HepG2 (cell line): ENCODE measurements around the gene TLN1. TPM values are rescaled to one million over a fixed set of nuclear protein-coding genes. Genes with fewer than 3 reads are reported as not detected.

Source experiments
- ATAC-seq: fragments of 200-7000 bp; cut with Tn5 transposase; 3 replicates; pipeline ENCODE4 v1.9.1; 2020; ENCODE audit warnings: mild to moderate bottlenecking, moderate library complexity
- BruUV-seq: library from RNA; stranded (reverse); fragments of 400-500 nt; replicated peaks from 2 replicates; lab custom pipeline; 2021; lab: Mats Ljungman, UMichigan
- CTCF ChIA-PET: fragments of 300-600 bp; formaldehyde crosslinking; extraction: SDS; loops from one replicate; lab custom pipeline; 2021; ENCODE audit warnings: low total read pairs, inconsistent platforms, low intra/inter-chr PET ratio; lab: Yijun Ruan, JAX
- POLR2A ChIA-PET: fragments of 350-600 bp; sonication (Branson Sonifier 250); formaldehyde crosslinking; loops from one replicate; lab custom pipeline; 2020; ENCODE audit warnings: antibody characterized with exemption, inconsistent platforms; lab: Yijun Ruan, JAX
- DNase-seq: peaks from one replicate; pipeline ENCODE4 v3.0.0-alpha.2; 2015; ENCODE audit warnings: low spot score
- FAIRE-seq: peaks from 3 replicates; lab custom pipeline; 2011; peaks lifted over from hg19 to GRCh38; lab: Jason Lieb, UNC
- H2AFZ ChIP-seq: one replicate; pipeline ENCODE4 v1.6.1; 2011; ENCODE audit warnings: low read length, inconsistent platforms
- H3K27ac ChIP-seq: fragments of 300-600 bp; 3 replicates; pipeline ENCODE4 v1.8.0; 2011; ENCODE audit warnings: mixed run types, mild to moderate bottlenecking, mixed read lengths, low read length, inconsistent platforms; ENCODE audit not compliant: insufficient read depth; ENCODE audit errors: extremely low read length
- H3K27me3 ChIP-seq, 2 experiments: fragments of 200-600 bp in 1 of 2; 2 replicates in 1 of 2; 3 replicates in 1 of 2; pipeline versions ENCODE4 v1.6.0 to v1.8.0; 2011; ENCODE audit warnings: low read length in 2 of 2, mild to moderate bottlenecking in 2 of 2, moderate library complexity in 2 of 2, inconsistent platforms in 1 of 2; ENCODE audit not compliant: insufficient read depth in 2 of 2, control insufficient read depth in 1 of 2
- H3K36me3 ChIP-seq, 2 experiments: fragments of 200-600 bp in 1 of 2; replicated peaks in 1 of 2; 2 replicates in 1 of 2; 3 replicates in 1 of 2; pipeline versions ENCODE4 v1.5.1 to v1.8.0; 2011; ENCODE audit warnings: low read length in 2 of 2, inconsistent platforms in 1 of 2; ENCODE audit not compliant: insufficient read depth in 2 of 2, control insufficient read depth in 1 of 2
- H3K4me1 ChIP-seq: 2 replicates; pipeline ENCODE4 v1.5.1; 2012; ENCODE audit warnings: low read length, inconsistent platforms; ENCODE audit not compliant: insufficient read depth
- H3K4me2 ChIP-seq: 2 replicates; pipeline ENCODE4 v1.6.0; 2011; ENCODE audit warnings: low read depth, low read length, inconsistent platforms
- H3K4me3 ChIP-seq, 3 experiments: fragments of 200-600 bp in 1 of 3; sonication (generic), shearing (Covaris generic) in 1 of 3; replicated peaks in 1 of 3; 2 replicates each; pipeline ENCODE4 v1.5.1; 2011 to 2016; ENCODE audit warnings: low read length in 3 of 3, inconsistent platforms in 2 of 3, low read depth in 2 of 3, mild to moderate bottlenecking in 2 of 3, control low read depth in 1 of 3, mixed read lengths in 1 of 3; ENCODE audit not compliant: insufficient read depth in 1 of 3
- H3K79me2 ChIP-seq: one replicate; pipeline ENCODE4 v1.6.1; 2011; ENCODE audit warnings: low read length, inconsistent platforms; ENCODE audit not compliant: insufficient read depth
- H3K9ac ChIP-seq: 2 replicates; pipeline ENCODE4 v1.6.0; 2011; ENCODE audit warnings: mild to moderate bottlenecking, low read depth, low read length, inconsistent platforms; ENCODE audit not compliant: insufficient read depth
- H3K9me3 ChIP-seq: 2 replicates; pipeline ENCODE4 v1.5.1; 2012; ENCODE audit warnings: mild to moderate bottlenecking, low read length
- H4K20me1 ChIP-seq: 2 replicates; pipeline ENCODE4 v1.6.0; 2011; ENCODE audit warnings: inconsistent platforms, mild to moderate bottlenecking, low read length, moderate library complexity; ENCODE audit not compliant: insufficient read depth
- CBX2 ChIP-seq, 2 experiments: fragments of 200-600 bp in 1 of 2; sonication (generic); formaldehyde crosslinking in 1 of 2; IDR thresholded peaks; 2 replicates each; pipeline versions ENCODE4 v1.7.0 to v1.8.1; 2018 to 2022; ENCODE audit warnings: low read depth in 2 of 2, low read length in 1 of 2, mild to moderate bottlenecking in 1 of 2, missing genetic modification reagents in 1 of 2
- DPF2 ChIP-seq: sonication (generic); formaldehyde crosslinking; IDR thresholded peaks from 2 replicates; pipeline ENCODE4 v1.4.0; 2020; ENCODE audit warnings: mild to moderate bottlenecking, low read depth, missing genetic modification reagents, borderline replicate concordance
- FOXC1 ChIP-seq: sonication (generic); formaldehyde crosslinking; IDR thresholded peaks from 2 replicates; pipeline ENCODE4 v1.8.0; 2022; ENCODE audit warnings: mild to moderate bottlenecking, missing genetic modification reagents, borderline replicate concordance
- JUNB ChIP-seq: sonication (generic); formaldehyde crosslinking; IDR thresholded peaks from 2 replicates; pipeline ENCODE4 v1.8.0; 2022; ENCODE audit warnings: missing genetic modification reagents, mild to moderate bottlenecking, borderline replicate concordance
- MBD4 ChIP-seq: IDR thresholded peaks from 2 replicates; pipeline ENCODE4 v1.6.1; 2012; ENCODE audit warnings: low read length, inconsistent platforms, borderline replicate concordance
- NFIC ChIP-seq: IDR thresholded peaks from 2 replicates; pipeline ENCODE4 v1.6.1; 2012; ENCODE audit warnings: mild to moderate bottlenecking, low read length, inconsistent platforms
- ZBTB20 ChIP-seq: sonication (generic); formaldehyde crosslinking; IDR thresholded peaks from 2 replicates; pipeline ENCODE4 v1.8.1; 2023; ENCODE audit warnings: missing genetic modification reagents, low read depth, mild to moderate bottlenecking, borderline replicate concordance
- ZNF234 ChIP-seq: sonication (generic); formaldehyde crosslinking; conservative IDR thresholded peaks from 2 replicates; pipeline ENCODE4 v1.5.1; 2020; ENCODE audit warnings: mild to moderate bottlenecking, missing genetic modification reagents
- ZNF350 ChIP-seq: sonication (generic); formaldehyde crosslinking; IDR thresholded peaks from 2 replicates; pipeline ENCODE4 v1.4.0; 2020; ENCODE audit warnings: mild to moderate bottlenecking, low read depth, missing genetic modification reagents, borderline replicate concordance
- ZNF441 ChIP-seq: sonication (generic); formaldehyde crosslinking; IDR thresholded peaks from 2 replicates; pipeline ENCODE4 v1.7.0; 2021; ENCODE audit warnings: missing genetic modification reagents, borderline replicate concordance
- ZNF543 ChIP-seq: sonication (generic); formaldehyde crosslinking; IDR thresholded peaks from 2 replicates; pipeline ENCODE4 v1.4.0; 2020; ENCODE audit warnings: mild to moderate bottlenecking, missing genetic modification reagents
- ZNF720 ChIP-seq: sonication (generic); formaldehyde crosslinking; IDR thresholded peaks from 2 replicates; pipeline ENCODE4 v1.4.0; 2020; ENCODE audit warnings: missing genetic modification reagents
- ZNF724P ChIP-seq: sonication (generic); formaldehyde crosslinking; IDR thresholded peaks from 2 replicates; pipeline ENCODE4 v1.8.0; 2022; ENCODE audit warnings: missing genetic modification reagents, borderline replicate concordance
- ZNF780A ChIP-seq: sonication (generic); formaldehyde crosslinking; IDR thresholded peaks from 2 replicates; pipeline ENCODE4 v1.8.0; 2022; ENCODE audit warnings: mild to moderate bottlenecking, missing genetic modification reagents, moderate library complexity
- WGBS: methylation state at CpG from one replicate; pipeline ENCODE4 v1.1.6; 2017; ENCODE audit warnings: low lambda C conversion rate; 5-methylcytosine and 5-hydroxymethylcytosine counted together
- in situ Hi-C: cut with HindIII; loops from 2 replicates; pipeline ENCODE4 v1.10.0; 2017; ENCODE audit warnings: low pct_unique_long_range_greater_than_20kb; ENCODE audit not compliant: extremely low pct_ligation_motif_present
- intact Hi-C: fragments of 100-400 bp; cut with micrococcal nuclease; formaldehyde crosslinking; loops from one replicate; pipeline ENCODE4 v1.10.0; 2022; ENCODE audit not compliant: unreplicated experiment
- polyA plus RNA-seq, 8 experiments: library from polyadenylated mRNA; depleted of rRNA in 3 of 8; stranded (reverse) in 7 of 8; unstranded in 1 of 8; fragments of >200 nt; fragmentation: Illumina TruSeq in 4 of 8; extraction: Trizol in 4 of 8; gene quantifications; 2 replicates each; pipeline versions ENCODE4 v1.2.1 to v1.2.3, GENCODE V29; 2011 to 2016; ENCODE audit warnings: low read depth in 4 of 8, missing spikeins in 1 of 8, mixed read lengths in 1 of 8; ENCODE audit not compliant: insufficient read depth in 1 of 8
- total RNA-seq, 5 experiments: library from RNA; depleted of rRNA; stranded (reverse); fragments of >200 nt; fragmentation: Illumina TruSeq; extraction: Trizol; gene quantifications; 2 replicates each; pipeline ENCODE4 v1.2.3, GENCODE V29; 2016; ENCODE audit warnings: low read depth in 1 of 5
- TF ChIP-seq, protein P1 (sequence below): sonication (generic); formaldehyde crosslinking; IDR thresholded peaks from 2 replicates; pipeline ENCODE4 v1.4.0; 2020; ENCODE audit warnings: missing genetic modification reagents; ENCODE audit errors: not compliant biosample characterization
- TF ChIP-seq, protein P2 (sequence below): sonication (generic); formaldehyde crosslinking; IDR thresholded peaks from 2 replicates; pipeline ENCODE4 v1.4.0; 2020; ENCODE audit warnings: missing genetic modification reagents
- TF ChIP-seq, protein P3 (sequence below): sonication (generic); formaldehyde crosslinking; IDR thresholded peaks from 2 replicates; pipeline ENCODE4 v1.4.0; 2020; ENCODE audit warnings: missing genetic modification reagents

The TLN1 gene
- total and polyA plus RNA-seq, 2 of the 13 experiments (the other 11 are each of a cell fraction or from before 2014, with no cell fraction given), result 35.2 to 51.8 TPM

DNA sequence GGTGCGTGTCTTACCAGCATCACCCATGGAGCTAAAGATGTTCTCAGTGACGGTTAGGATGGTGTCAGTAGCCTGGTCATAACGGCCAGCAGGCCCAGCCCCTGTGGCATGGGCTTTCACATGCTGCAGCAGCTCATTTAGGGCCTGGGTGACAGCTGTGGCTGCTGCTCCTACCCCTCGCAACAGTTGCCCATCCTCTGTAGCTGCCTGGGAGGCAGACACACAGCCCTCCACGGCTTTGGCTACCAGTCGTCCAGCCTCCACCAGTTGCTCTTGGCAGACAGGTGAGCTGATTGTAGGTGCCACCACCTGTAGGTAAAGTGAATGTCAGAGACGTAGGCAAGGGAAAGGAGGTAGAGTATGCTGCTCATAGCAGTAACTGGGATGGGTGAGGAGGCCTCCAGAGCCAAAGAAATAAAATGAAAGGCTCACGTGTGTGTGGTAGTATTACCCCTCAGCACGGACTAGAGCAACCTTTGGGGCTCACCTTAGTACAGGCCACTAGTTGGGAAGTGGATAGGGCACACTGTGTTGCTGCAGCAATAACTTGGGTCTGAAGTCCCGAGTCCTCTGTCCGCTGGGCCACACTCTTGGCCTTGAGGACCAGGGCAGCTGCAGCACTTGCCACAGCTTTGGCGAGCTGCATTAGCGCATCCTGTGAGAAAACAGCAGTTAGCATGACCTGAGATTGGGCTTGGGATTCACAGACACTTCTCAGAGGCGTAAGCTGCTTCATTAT is 14.7 kb downstream of the TLN1 start (continued):
- TF ChIP-seq, protein P1, sequence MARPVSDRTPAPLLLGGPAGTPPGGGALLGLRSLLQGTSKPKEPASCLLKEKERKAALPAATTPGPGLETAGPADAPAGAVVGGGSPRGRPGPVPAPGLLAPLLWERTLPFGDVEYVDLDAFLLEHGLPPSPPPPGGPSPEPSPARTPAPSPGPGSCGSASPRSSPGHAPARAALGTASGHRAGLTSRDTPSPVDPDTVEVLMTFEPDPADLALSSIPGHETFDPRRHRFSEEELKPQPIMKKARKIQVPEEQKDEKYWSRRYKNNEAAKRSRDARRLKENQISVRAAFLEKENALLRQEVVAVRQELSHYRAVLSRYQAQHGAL, result no peak
- TF ChIP-seq, protein P2, sequence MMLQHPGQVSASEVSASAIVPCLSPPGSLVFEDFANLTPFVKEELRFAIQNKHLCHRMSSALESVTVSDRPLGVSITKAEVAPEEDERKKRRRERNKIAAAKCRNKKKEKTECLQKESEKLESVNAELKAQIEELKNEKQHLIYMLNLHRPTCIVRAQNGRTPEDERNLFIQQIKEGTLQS (CRISPR knock-in tag), result no peak
- no peak for TF ChIP-seq ZNF724P (CRISPR knock-in tag)

DNA sequence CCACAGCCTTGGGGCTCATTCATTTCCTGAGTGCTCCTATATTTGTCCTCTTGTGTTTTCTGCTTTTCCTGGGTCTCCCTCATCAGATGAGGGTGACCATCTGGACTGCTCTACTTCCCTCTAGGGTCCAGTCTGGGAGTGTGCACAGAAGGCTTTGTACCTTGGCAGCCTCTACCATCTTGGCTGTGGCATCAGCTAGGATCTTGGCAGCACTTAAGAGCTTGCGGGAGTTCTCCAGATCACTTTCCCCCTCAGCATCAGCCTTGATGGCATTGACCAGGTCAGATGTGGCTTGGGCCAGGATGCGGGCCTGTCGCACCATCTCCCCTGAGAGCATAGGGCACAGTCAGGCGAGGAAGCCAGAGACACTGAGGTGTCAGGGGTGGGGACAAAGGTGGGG is 15.8 kb downstream of the TLN1 start:
- no peak overlapping the region for H3K27ac ChIP-seq
- no peaks in the 10 kb centered on the region for H3K79me2 ChIP-seq
- intact Hi-C loops (no loop called here), in situ Hi-C loops (no loop called here)
- BruUV-seq, result no TSS peak
- no peak overlapping the region for H3K9ac ChIP-seq
- ATAC-seq (peak; percentile 29), FAIRE-seq (no peak), DNase-seq (no peak)
- no peak overlapping the region for H2AFZ ChIP-seq
- H3K4me3 ChIP-seq, result no peak overlapping the region
- H3K4me2 ChIP-seq, result no peak overlapping the region
- CTCF ChIA-PET, result no interaction called here
- no peaks in the 10 kb centered on the region for H3K9me3 ChIP-seq
- no peaks in the 10 kb centered on the region for H3K27me3 ChIP-seq
- WGBS, result 98% methylated on average over 4 of the region's 4 CpGs
- peaks cover 61 to 96% of the 10 kb centered on the region in 2 experiments for H3K36me3 ChIP-seq
- POLR2A ChIA-PET, result interaction anchor here (1.9 kb wide), 1 partner anchor 11 kb away, joined by 9 read pairs; no protein-coding TSS in a partner anchor
- no peaks in the 10 kb centered on the region for H3K4me1 ChIP-seq
- no peaks in the 10 kb centered on the region for H4K20me1 ChIP-seq
- no peak for TF ChIP-seq FOXC1 (CRISPR knock-in tag)
- TF ChIP-seq JUNB, result no peak
- no peak for TF ChIP-seq ZNF720 (CRISPR knock-in tag)
- TF ChIP-seq MBD4, result no peak
- TF ChIP-seq, protein P3, sequence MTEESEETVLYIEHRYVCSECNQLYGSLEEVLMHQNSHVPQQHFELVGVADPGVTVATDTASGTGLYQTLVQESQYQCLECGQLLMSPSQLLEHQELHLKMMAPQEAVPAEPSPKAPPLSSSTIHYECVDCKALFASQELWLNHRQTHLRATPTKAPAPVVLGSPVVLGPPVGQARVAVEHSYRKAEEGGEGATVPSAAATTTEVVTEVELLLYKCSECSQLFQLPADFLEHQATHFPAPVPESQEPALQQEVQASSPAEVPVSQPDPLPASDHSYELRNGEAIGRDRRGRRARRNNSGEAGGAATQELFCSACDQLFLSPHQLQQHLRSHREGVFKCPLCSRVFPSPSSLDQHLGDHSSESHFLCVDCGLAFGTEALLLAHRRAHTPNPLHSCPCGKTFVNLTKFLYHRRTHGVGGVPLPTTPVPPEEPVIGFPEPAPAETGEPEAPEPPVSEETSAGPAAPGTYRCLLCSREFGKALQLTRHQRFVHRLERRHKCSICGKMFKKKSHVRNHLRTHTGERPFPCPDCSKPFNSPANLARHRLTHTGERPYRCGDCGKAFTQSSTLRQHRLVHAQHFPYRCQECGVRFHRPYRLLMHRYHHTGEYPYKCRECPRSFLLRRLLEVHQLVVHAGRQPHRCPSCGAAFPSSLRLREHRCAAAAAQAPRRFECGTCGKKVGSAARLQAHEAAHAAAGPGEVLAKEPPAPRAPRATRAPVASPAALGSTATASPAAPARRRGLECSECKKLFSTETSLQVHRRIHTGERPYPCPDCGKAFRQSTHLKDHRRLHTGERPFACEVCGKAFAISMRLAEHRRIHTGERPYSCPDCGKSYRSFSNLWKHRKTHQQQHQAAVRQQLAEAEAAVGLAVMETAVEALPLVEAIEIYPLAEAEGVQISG (CRISPR knock-in tag), result no peak
- no peak for TF ChIP-seq ZNF350 (CRISPR knock-in tag)
- TF ChIP-seq ZNF780A (CRISPR knock-in tag), result no peak
- TF ChIP-seq CBX2 (IDR thresholded peaks at IDR 0.05; ENCODE audit: low read depth, low read length), result no peak
- no peak for TF ChIP-seq CBX2 (CRISPR knock-in tag; IDR thresholded peaks at IDR 0.05; ENCODE audit: low read depth)
- no peak for TF ChIP-seq ZBTB20
- TF ChIP-seq, protein P1, result no peak
- no peak for TF ChIP-seq ZNF441
- no peak for TF ChIP-seq ZNF543 (CRISPR knock-in tag)
- no peak for TF ChIP-seq NFIC
- no peak for TF ChIP-seq DPF2 (CRISPR knock-in tag)
- TF ChIP-seq ZNF234 (CRISPR knock-in tag), result no peak
